Measurements from ENCODE around the gene CARD8. TPM values are rescaled to one million over a fixed set of nuclear protein-coding genes. Genes with fewer than 3 reads are reported as not detected.
A peak's percentile ranks its signal among the peaks of the same experiment; 100 is the strongest.

CARD8 gene
- polyA plus RNA-seq, 12 donors = 32.6 to 66.1 (median 46.1) TPM; not detected in 1

DNA sequence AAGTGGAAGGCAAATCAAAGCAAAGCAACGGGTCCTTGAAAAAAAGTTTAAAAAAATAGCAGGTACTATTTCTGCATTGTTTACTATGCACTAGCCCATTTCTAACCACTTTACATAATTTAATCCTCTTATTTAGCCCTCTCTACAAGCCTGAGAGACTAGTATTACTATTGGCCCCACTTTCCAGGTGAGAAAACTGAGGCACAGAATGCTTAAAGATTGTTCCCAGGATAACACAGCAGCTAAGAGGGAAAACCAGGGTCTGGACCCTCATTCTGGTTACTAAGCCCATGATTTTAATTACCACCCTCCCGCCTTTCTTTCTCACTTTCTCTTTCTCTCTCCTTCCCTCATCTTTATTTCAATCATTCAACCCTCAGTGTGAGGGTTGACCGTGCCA, 79.5 kb downstream of the CARD8 start:
- DNase-seq = no peak

GRCh38 chr19:48175578-48175977, 80.1 kb downstream of the CARD8 start:
- DNase-seq = no peak

- DNase-seq = no peak
Measured at GRCh38 chr19:48174445-48175030, 81.2 kb downstream of the CARD8 start.

- no peak for DNase-seq
Measured at GRCh38 chr19:48171710-48172109, 84.0 kb downstream of the CARD8 start.

DNA sequence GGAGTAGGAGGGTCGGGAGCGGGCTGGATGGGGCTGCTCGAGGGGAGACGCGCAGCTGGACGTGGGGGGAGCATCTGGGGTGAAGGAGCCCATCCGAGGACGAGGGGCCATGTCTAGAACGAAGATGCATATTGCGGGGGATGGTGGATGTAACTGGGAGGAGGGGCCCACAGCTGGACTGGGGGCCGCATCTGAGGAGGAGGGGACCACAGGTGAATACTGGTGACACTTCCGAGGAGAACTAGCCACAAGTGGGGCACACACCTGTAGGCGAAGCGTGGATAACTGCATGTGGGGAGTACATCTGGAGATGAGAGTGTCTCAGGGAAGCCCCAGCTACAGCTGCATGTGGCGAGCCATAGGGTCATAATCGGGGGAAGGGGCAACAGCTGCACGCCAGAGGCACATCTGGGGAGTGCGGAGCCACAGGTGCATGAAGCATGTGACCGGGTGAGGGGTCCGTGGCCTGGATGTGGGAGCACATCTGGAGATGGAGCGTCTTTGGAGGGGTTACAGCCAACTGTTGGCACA, 84.8 kb downstream of the CARD8 start:
- DNase-seq = no peak

- peak; percentile 94 for DNase-seq
Measured at GRCh38 chr19:48169939-48170803, 85.5 kb downstream of the CARD8 start, which contains the start of the genes LIG1 and ZSWIM9. Gene LIG1 (minus strand): TSS chr19:48170344. CDS start chr19:48165566, 4,778 bp downstream. Gene ZSWIM9 (plus strand): TSS chr19:48170680. CDS start chr19:48171803, 1,123 bp downstream.

DNA sequence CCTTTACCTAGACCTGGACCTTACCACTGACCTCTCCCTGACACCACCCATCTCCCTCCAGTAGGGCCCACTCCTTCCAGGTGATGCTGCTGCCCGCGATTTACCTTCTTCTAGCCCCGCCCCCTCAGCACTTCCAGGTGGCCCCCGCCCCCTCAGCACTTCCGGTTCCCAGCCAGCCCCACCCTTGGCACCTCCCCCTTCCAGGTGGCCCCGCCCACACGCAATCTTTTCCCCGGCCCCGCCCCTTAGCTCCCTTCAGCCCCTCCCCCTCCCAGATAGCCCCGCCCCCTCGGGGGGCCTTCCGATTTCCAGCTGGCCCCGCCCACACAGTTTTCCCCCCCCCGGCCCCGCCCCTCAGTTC, 86.2 kb downstream of the CARD8 start:
- peak; percentile 43 for DNase-seq

DNA sequence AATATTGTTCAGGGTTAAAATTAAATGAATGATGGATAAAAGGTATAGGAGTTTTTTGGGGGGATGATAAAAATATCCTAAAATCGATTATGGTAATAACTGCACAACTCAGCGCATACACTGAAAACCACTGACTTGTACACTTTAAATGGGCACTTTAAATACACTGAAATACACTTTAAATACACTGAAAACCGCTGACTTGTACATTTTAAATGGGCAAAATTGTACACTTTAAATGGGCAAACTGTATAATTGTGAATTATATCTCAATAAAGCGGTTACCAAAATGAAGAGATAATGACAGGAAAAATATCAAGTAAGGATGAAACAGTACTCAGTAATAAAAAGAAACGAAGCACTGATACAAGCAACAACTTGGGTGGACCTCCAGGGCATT, 87.0 kb downstream of the CARD8 start:
- no peak for DNase-seq

DNA sequence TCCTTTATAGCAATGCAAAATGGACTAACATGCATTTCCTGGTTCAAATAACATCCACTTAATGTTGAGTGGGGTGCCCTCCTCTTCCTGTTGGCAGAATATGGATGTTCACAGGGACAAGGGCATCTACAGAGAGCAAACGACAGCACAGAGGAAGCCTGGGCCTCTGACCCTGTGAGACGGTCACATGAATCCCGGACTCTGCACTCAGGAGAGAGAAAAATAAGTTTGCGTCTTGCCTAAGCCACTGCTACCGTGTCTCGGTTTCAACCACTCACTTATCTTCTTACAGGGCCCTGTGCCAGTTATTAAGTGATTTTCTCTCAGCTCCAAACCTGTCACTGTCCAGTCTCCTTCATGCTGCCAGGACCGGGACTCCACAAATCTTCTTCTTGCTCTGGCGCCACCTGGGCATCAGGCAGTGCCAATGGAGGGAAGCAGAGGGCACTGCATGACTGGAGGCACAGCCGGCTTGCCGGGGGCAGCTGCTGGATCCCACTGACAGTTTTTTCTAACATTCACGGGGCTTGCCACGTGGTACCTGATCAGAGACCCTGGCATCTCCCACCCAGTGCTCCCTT, 97.4 kb downstream of the CARD8 start:
- DNase-seq = no peak

Other genes with a start within 250 kb of the CARD8 start
- gene CABP5, start 211.8 kb downstream of the CARD8 start, polyA plus RNA-seq (ENCODE audit: insufficient read length in 12 of 12) = not detected
- 10 to 100 TPM in 11 of 12 donors, not detected in 1; 15.2 to 85.8 (median 46.0) TPM for gene PLA2G4C, start 145.1 kb downstream of the CARD8 start, polyA plus RNA-seq (ENCODE audit: insufficient read length in 12 of 12)
- gene LIG1, start 85.6 kb downstream of the CARD8 start, polyA plus RNA-seq (ENCODE audit: insufficient read length in 12 of 12) = 10 to 100 TPM in 11 of 12 donors, not detected in 1; 16.7 to 50.4 (median 27.4) TPM
- gene ZSWIM9, start 85.2 kb downstream of the CARD8 start, polyA plus RNA-seq (ENCODE audit: insufficient read length in 12 of 12) = 10 to 100 TPM in 1 of 12 donors, 1 to 10 TPM in 10, not detected in 1; 3.9 to 12.9 (median 5.0) TPM
- gene ZNF114, start 14.2 kb upstream of the CARD8 start, polyA plus RNA-seq (ENCODE audit: insufficient read length in 12 of 12) = 1 to 10 TPM in 11 of 12 donors, not detected in 1; 1.2 to 6.3 (median 3.3) TPM
- 100 to 1,000 TPM in 10 of 12 donors, 10 to 100 TPM in 1, not detected in 1; 87.0 to 162 (median 145) TPM for gene EMP3, start 69.6 kb upstream of the CARD8 start, polyA plus RNA-seq (ENCODE audit: insufficient read length in 12 of 12)
- 10 to 100 TPM in 10 of 12 donors, 1 to 10 TPM in 1, not detected in 1; 9.2 to 21.5 (median 17.1) TPM for gene TMEM143, start 108.0 kb upstream of the CARD8 start, polyA plus RNA-seq (ENCODE audit: insufficient read length in 12 of 12)
- gene SYNGR4, start 108.5 kb upstream of the CARD8 start, polyA plus RNA-seq (ENCODE audit: insufficient read length in 12 of 12) = not detected
- 100 to 1,000 TPM in 11 of 12 donors, not detected in 1; 101 to 185 (median 124) TPM for gene KDELR1, start 135.6 kb upstream of the CARD8 start, polyA plus RNA-seq (ENCODE audit: insufficient read length in 12 of 12)
- gene GRIN2D, start 137.8 kb upstream of the CARD8 start, polyA plus RNA-seq (ENCODE audit: insufficient read length in 12 of 12) = 1 to 10 TPM in 8 of 12 donors, under 1 TPM in 3, not detected in 1; 0.73 to 4.0 (median 1.3) TPM
- gene GRWD1, start 190.1 kb upstream of the CARD8 start, polyA plus RNA-seq (ENCODE audit: insufficient read length in 12 of 12) = 10 to 100 TPM in 11 of 12 donors, not detected in 1; 16.6 to 25.2 (median 20.2) TPM
- gene KCNJ14, start 199.7 kb upstream of the CARD8 start, polyA plus RNA-seq (ENCODE audit: insufficient read length in 12 of 12) = 1 to 10 TPM in 3 of 12 donors, under 1 TPM in 7, not detected in 2; 0.54 to 1.3 (median 0.83) TPM
- gene CYTH2, start 213.5 kb upstream of the CARD8 start, polyA plus RNA-seq (ENCODE audit: insufficient read length in 12 of 12) = 10 to 100 TPM in 11 of 12 donors, not detected in 1; 32.5 to 76.9 (median 41.0) TPM

Data from muscle of arm (tissue), 12 donors.